Sigmoid colon (tissue), 7 donors: ENCODE measurements around the gene FICD. TPM values are rescaled to one million over a fixed set of nuclear protein-coding genes. Genes with fewer than 3 reads are reported as not detected.

Experiments
- DNase-seq: peaks from one replicate; pipeline ENCODE4 v3.0.0-alpha.2; 2019
- H3K27ac ChIP-seq, 4 donors: fragments of 200-600 bp; sonication (generic); one replicate each; pipeline ENCODE4 v1.5.1; 2016 to 2019; ENCODE audit warnings: mild to moderate bottlenecking in 1 of 4
- H3K27me3 ChIP-seq, 3 donors: fragments of 200-600 bp; sonication (generic); one replicate each; pipeline ENCODE4 v1.5.1; 2019; ENCODE audit warnings: mild to moderate bottlenecking in 1 of 3
- H3K36me3 ChIP-seq, 4 donors: fragments of 200-600 bp; sonication (generic); one replicate each; pipeline ENCODE4 v1.5.1; 2016 to 2019
- H3K4me1 ChIP-seq, 4 donors: fragments of 200-600 bp; sonication (generic); one replicate each; pipeline ENCODE4 v1.5.1; 2017 to 2019
- H3K4me3 ChIP-seq, 4 donors: fragments of 200-600 bp; sonication (generic); one replicate each; pipeline ENCODE4 v1.5.1; 2017 to 2019; ENCODE audit warnings: mild to moderate bottlenecking in 2 of 4, moderate library complexity in 1 of 4
- H3K9me3 ChIP-seq, 4 donors: fragments of 200-600 bp in 3 of 4; sonication (generic) in 3 of 4; one replicate each; pipeline versions ENCODE4 v1.5.1 to v1.6.1; 2013 to 2019
- EP300 ChIP-seq, 4 donors: sonication (generic); formaldehyde crosslinking; IDR thresholded peaks; one replicate each; pipeline ENCODE4 v1.6.1; 2017; ENCODE audit warnings: antibody characterized with exemption in 4 of 4
- POLR2A ChIP-seq, 2 donors: fragments of 450-650 bp; IDR thresholded peaks; one replicate each; pipeline ENCODE4 v1.6.1; 2016; ENCODE audit warnings: antibody characterized with exemption in 2 of 2, mild to moderate bottlenecking in 2 of 2, moderate library complexity in 2 of 2
- POLR2AphosphoS5 ChIP-seq, 4 donors: sonication (generic); formaldehyde crosslinking; IDR thresholded peaks; one replicate each; pipeline ENCODE4 v1.6.1; 2017; ENCODE audit warnings: antibody characterized with exemption in 4 of 4
- WGBS, 2 donors: extraction: QIAGEN DNeasy Blood & Tissue Kit; methylation state at CpG; one replicate each; pipeline ENCODE4 v1.1.7; 2013; 5-methylcytosine and 5-hydroxymethylcytosine counted together
- intact Hi-C: fragments of 100-400 bp; cut with DNase I; formaldehyde crosslinking; loops from one replicate; pipeline ENCODE4 v1.15.1; 2023
- polyA plus RNA-seq, 3 donors: library from polyadenylated mRNA; stranded (reverse); fragments of 200-250 nt; gene quantifications; one replicate each; pipeline ENCODE4 v1.2.3, GENCODE V29; 2013
- total RNA-seq, 4 donors: library from RNA; depleted of rRNA; stranded (reverse); fragments of >200 nt; gene quantifications; one replicate each; pipeline ENCODE4 v1.1.0, GENCODE V29; 2016
- TF ChIP-seq, protein P1 (sequence below), 4 experiments: fragments of 450-650 bp in 3 of 4; fragments of 200-600 bp in 1 of 4; IDR thresholded peaks; one replicate each; pipeline ENCODE4 v1.5.1; 2016 to 2019; ENCODE audit warnings: antibody characterized with exemption in 4 of 4, mild to moderate bottlenecking in 3 of 4, moderate library complexity in 2 of 4
- donor health status: healthy with polysubstance abuse.
- donor health status: Bipolar disorder and iron deficiency.
- donor health status: healthy.

FICD gene
- total and polyA plus RNA-seq, 7 donors: 1.2 to 5.4 (median 3.2) TPM; not detected in 1

GRCh38 chr12:108563136-108563803 is 48.2 kb downstream of the FICD start:
- Histone ChIP-seq H3K27ac (peak overlapping the region; percentile 93 to 98 (median 96)), H3K4me1 (peaks cover 0 to 73% (median 62%) of the 10 kb centered on the region in 4 donors), H3K4me3 (peak overlapping the region; percentile 81 to 97 (median 86)), H3K9me3 (no peaks in the 10 kb centered on the region), H3K36me3 (peaks cover 17 to 43% (median 36%) of the 10 kb centered on the region in 4 donors), H3K27me3 (no peaks in the 10 kb centered on the region)
- 1% methylated on average over 14 of the region's 14 CpGs for WGBS, 2 donors
- TF ChIP-seq POLR2A (IDR thresholded peaks at IDR 0.05): peak; percentile 21 to 30
- TF ChIP-seq EP300 (IDR thresholded peaks at IDR 0.05): no peak
- TF ChIP-seq, protein P1, sequence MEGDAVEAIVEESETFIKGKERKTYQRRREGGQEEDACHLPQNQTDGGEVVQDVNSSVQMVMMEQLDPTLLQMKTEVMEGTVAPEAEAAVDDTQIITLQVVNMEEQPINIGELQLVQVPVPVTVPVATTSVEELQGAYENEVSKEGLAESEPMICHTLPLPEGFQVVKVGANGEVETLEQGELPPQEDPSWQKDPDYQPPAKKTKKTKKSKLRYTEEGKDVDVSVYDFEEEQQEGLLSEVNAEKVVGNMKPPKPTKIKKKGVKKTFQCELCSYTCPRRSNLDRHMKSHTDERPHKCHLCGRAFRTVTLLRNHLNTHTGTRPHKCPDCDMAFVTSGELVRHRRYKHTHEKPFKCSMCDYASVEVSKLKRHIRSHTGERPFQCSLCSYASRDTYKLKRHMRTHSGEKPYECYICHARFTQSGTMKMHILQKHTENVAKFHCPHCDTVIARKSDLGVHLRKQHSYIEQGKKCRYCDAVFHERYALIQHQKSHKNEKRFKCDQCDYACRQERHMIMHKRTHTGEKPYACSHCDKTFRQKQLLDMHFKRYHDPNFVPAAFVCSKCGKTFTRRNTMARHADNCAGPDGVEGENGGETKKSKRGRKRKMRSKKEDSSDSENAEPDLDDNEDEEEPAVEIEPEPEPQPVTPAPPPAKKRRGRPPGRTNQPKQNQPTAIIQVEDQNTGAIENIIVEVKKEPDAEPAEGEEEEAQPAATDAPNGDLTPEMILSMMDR (IDR thresholded peaks at IDR 0.05): peak; percentile 72 to 91 (median 89)
- peak; percentile 50 to 78 (median 73) for TF ChIP-seq POLR2AphosphoS5 (IDR thresholded peaks at IDR 0.05)
- intact Hi-C loops: loop anchor here (1.0 to 5.0 kb wide), 4 partner anchors 55 to 489 kb away; partner anchors contain the start of genes SSH1 and USP30
- DNase-seq: peak; percentile 93

DNA sequence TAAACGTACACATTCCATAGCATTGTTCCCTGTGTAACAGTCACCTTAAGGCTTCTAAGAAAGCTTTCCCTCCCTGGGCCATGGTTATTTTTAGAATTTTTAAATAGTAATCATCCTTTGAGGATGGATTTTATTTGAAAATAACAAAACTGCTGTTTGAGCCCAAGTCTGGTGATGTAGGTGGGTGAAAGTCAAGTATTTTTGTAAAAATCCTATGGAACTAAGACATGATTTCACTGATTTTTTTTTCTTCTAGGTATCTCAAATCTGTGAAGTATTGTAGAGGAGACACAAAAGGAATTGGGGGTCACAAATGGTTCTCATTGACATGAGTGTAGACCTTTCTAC is 48.7 kb downstream of the FICD start:
- intact Hi-C loops: loop anchor here (1.0 to 5.0 kb wide), 4 partner anchors 55 to 489 kb away; partner anchors contain the start of genes SSH1 and USP30
- no peak for DNase-seq
- no peaks in the 10 kb centered on the region for H3K9me3 ChIP-seq
- peak overlapping the region; percentile 93 to 98 (median 96) for H3K27ac ChIP-seq
- no peaks in the 10 kb centered on the region for H3K27me3 ChIP-seq
- no peak for TF ChIP-seq POLR2A (IDR thresholded peaks at IDR 0.05)
- no peak for TF ChIP-seq POLR2AphosphoS5 (IDR thresholded peaks at IDR 0.05)
- TF ChIP-seq, protein P1 (IDR thresholded peaks at IDR 0.05): no peak
- no peak for TF ChIP-seq EP300 (IDR thresholded peaks at IDR 0.05)
- peak overlapping the region in 2 of 4 donors; percentile 83 to 97 for H3K4me3 ChIP-seq
- 4 to 5% methylated on average over 1 of the region's 1 CpG for WGBS, 2 donors
- H3K4me1 ChIP-seq: peaks cover 0 to 69% (median 57%) of the 10 kb centered on the region in 4 donors
- H3K36me3 ChIP-seq: peaks cover 17 to 48% (median 41%) of the 10 kb centered on the region in 4 donors

DNA sequence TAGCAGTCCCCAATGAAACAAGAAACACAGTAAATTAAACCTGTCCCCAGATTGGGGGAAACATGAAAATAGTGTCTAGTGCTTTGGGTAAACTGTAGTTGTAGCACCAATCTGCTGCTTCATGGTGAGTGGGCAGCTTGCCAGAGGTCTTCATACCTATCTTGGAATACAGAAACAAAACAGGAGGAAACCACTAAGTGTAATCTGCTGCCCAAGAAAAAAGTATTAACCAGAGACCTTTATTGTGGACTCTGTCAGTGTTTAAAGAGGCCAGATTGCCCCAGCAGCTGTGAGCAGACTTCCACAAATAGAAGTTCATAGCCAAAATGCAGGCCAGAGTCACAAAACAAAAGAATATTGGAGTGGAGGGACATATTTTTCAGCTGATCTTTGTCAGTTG is 49.6 kb downstream of the FICD start:
- H3K27me3 ChIP-seq: no peaks in the 10 kb centered on the region
- intact Hi-C loops: loop anchor here (5.0 kb wide), 2 partner anchors 388 to 488 kb away; partner anchors contain the start of gene USP30
- peaks cover 17 to 57% (median 49%) of the 10 kb centered on the region in 4 donors for H3K36me3 ChIP-seq
- H3K27ac ChIP-seq: peak overlapping the region in 3 of 4 donors; percentile 8 to 98 (median 96)
- H3K4me3 ChIP-seq: no peak overlapping the region
- DNase-seq: no peak
- TF ChIP-seq, protein P1 (IDR thresholded peaks at IDR 0.05): no peak
- TF ChIP-seq POLR2AphosphoS5 (IDR thresholded peaks at IDR 0.05) (no peak), EP300 (IDR thresholded peaks at IDR 0.05) (no peak), POLR2A (IDR thresholded peaks at IDR 0.05) (no peak)
- H3K9me3 ChIP-seq: no peaks in the 10 kb centered on the region
- peaks cover 0 to 60% (median 48%) of the 10 kb centered on the region in 4 donors for H3K4me1 ChIP-seq

DNA sequence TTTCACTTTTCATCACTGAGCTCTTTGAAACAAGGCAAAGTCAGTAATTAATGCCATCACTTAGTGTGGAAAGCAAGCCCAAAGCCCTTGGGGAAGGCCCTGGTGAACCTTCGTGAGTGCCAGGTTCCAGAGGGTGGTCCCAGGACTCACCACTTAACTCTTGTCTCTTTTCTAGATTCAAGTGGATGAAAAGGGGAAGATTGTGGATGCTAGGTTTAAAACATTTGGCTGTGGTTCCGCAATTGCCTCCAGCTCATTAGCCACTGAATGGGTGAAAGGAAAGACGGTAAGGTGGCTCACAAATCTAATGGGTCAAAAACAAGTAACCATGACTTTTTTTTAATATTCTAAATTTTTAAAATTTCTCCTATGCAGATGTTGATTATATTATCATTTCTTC is 50.1 kb downstream of the FICD start:
- DNase-seq: no peak
- intact Hi-C loops: loop anchor here (5.0 kb wide), 1 partner anchor 387 kb away; no protein-coding TSS in a partner anchor
- Histone ChIP-seq H3K36me3 (peaks cover 17 to 62% (median 52%) of the 10 kb centered on the region in 4 donors), H3K27ac (peak overlapping the region; percentile 8 to 98 (median 74)), H3K4me1 (peaks cover 0 to 56% (median 43%) of the 10 kb centered on the region in 4 donors), H3K4me3 (no peak overlapping the region), H3K9me3 (no peaks in the 10 kb centered on the region), H3K27me3 (no peaks in the 10 kb centered on the region)
- TF ChIP-seq POLR2A (IDR thresholded peaks at IDR 0.05): no peak
- TF ChIP-seq POLR2AphosphoS5 (IDR thresholded peaks at IDR 0.05): no peak
- TF ChIP-seq EP300 (IDR thresholded peaks at IDR 0.05): no peak
- TF ChIP-seq, protein P1 (IDR thresholded peaks at IDR 0.05): no peak
- WGBS, 2 donors: 84 to 90% methylated on average over 3 of the region's 3 CpGs
